Measurements from ENCODE around the gene TGFB1.

TGFB1 gene

GRCh38 chr19:41339936-41340335 lies 13.8 kb downstream of the TGFB1 start:
- DNase-seq, result no peak

GRCh38 chr19:41335467-41335866 lies 18.3 kb downstream of the TGFB1 start:
- DNase-seq, result no peak

- no peak for DNase-seq
These were observed 18.9 kb downstream of the TGFB1 start for GRCh38 chr19:41334793-41335192.

- no peak for DNase-seq
These were observed 21.3 kb downstream of the TGFB1 start for GRCh38 chr19:41332468-41332867.

GRCh38 chr19:41332000-41332399 lies 21.7 kb downstream of the TGFB1 start:
- no peak for DNase-seq

- DNase-seq, result no peak
These were observed 22.6 kb downstream of the TGFB1 start for GRCh38 chr19:41330946-41331678.

- no peak for DNase-seq
These were observed 23.2 kb downstream of the TGFB1 start for GRCh38 chr19:41330481-41330880.

GRCh38 chr19:41328842-41329225 lies 24.9 kb downstream of the TGFB1 start:
- DNase-seq, result no peak

GRCh38 chr19:41328157-41328841 lies 25.4 kb downstream of the TGFB1 start:
- no peak for DNase-seq

GRCh38 chr19:41327576-41328156 lies 26.1 kb downstream of the TGFB1 start:
- DNase-seq, result no peak

- DNase-seq, result no peak
These were observed 26.6 kb downstream of the TGFB1 start for GRCh38 chr19:41327076-41327575.

- DNase-seq, result no peak
These were observed 27.6 kb downstream of the TGFB1 start for GRCh38 chr19:41325947-41326706.

GRCh38 chr19:41325640-41325946 lies 28.1 kb downstream of the TGFB1 start:
- DNase-seq, result no peak

- DNase-seq, result no peak
These were observed 28.6 kb downstream of the TGFB1 start for GRCh38 chr19:41324921-41325639.

GRCh38 chr19:41324231-41324702 lies 29.5 kb downstream of the TGFB1 start:
- no peak for DNase-seq

GRCh38 chr19:41323430-41324125 lies 30.1 kb downstream of the TGFB1 start:
- DNase-seq, result no peak

- DNase-seq, result no peak
These were observed 30.7 kb downstream of the TGFB1 start for GRCh38 chr19:41323023-41323422.

- no peak for DNase-seq
These were observed 31.3 kb downstream of the TGFB1 start for GRCh38 chr19:41322451-41322850.

GRCh38 chr19:41321600-41322270 lies 32.0 kb downstream of the TGFB1 start:
- peak in 1 of 2 experiments; percentile 28 for DNase-seq

GRCh38 chr19:41321204-41321599 lies 32.5 kb downstream of the TGFB1 start:
- DNase-seq, result no peak

GRCh38 chr19:41320568-41320967 lies 33.2 kb downstream of the TGFB1 start:
- no peak for DNase-seq

GRCh38 chr19:41320185-41320518 lies 33.6 kb downstream of the TGFB1 start:
- no peak for DNase-seq
